Measurements from ENCODE around the gene SLC30A1. TPM values are rescaled to one million over a fixed set of nuclear protein-coding genes. Genes with fewer than 3 reads are reported as not detected.

The SLC30A1 gene
- polyA plus RNA-seq, 1 of the 3 experiments (the other 2 are of a cell fraction): 6.9 TPM

DNA sequence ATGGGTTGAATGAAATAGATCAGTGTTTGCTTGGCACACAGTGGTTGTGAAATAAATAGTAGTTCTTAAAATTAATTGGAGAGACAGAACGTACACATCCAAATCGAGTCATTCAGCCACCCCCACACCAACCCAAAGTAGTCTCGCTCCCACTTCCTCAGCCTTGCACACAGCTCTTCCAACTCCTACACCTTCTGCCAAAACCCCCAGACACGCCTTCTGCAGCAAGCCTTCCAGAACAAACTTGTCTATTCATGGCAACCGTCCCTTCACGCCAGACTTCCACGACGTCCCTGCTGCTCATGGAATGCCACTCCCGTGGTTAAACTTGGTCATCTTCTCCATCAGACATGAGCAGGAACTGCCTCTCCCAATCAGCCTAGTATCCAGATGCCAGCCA, 49.5 kb downstream of the SLC30A1 start (continued):
- TF ChIP-seq, protein P1, sequence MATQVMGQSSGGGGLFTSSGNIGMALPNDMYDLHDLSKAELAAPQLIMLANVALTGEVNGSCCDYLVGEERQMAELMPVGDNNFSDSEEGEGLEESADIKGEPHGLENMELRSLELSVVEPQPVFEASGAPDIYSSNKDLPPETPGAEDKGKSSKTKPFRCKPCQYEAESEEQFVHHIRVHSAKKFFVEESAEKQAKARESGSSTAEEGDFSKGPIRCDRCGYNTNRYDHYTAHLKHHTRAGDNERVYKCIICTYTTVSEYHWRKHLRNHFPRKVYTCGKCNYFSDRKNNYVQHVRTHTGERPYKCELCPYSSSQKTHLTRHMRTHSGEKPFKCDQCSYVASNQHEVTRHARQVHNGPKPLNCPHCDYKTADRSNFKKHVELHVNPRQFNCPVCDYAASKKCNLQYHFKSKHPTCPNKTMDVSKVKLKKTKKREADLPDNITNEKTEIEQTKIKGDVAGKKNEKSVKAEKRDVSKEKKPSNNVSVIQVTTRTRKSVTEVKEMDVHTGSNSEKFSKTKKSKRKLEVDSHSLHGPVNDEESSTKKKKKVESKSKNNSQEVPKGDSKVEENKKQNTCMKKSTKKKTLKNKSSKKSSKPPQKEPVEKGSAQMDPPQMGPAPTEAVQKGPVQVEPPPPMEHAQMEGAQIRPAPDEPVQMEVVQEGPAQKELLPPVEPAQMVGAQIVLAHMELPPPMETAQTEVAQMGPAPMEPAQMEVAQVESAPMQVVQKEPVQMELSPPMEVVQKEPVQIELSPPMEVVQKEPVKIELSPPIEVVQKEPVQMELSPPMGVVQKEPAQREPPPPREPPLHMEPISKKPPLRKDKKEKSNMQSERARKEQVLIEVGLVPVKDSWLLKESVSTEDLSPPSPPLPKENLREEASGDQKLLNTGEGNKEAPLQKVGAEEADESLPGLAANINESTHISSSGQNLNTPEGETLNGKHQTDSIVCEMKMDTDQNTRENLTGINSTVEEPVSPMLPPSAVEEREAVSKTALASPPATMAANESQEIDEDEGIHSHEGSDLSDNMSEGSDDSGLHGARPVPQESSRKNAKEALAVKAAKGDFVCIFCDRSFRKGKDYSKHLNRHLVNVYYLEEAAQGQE (IDR thresholded peaks at IDR 0.05; ENCODE audit: low read depth, low read length): no peak
- TF ChIP-seq POLR2AphosphoS5 (IDR thresholded peaks at IDR 0.05; ENCODE audit: low read depth, low read length): no peak

DNA sequence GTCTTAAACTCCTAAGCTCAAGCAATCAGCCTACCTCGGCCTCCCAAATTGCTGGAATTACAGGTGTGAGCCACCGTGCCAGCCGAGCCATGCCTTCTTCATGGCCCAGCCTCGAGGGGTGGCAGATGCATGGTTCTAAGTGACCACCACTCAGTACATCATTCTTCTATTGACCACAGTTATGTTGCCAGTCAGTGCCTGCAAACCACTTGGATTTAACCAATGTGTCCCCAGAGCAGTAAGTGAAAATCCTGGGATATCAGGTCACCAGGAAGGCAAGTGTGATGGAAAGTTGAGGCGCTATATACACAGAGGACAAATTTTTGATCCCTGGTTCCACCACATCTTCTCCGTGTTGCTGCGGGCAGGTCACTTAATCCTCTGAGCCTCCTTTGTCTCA, 50.0 kb downstream of the SLC30A1 start:
- Histone ChIP-seq H3K27ac (ENCODE audit: low read depth in 2 of 2, low read length in 1 of 2) (no peak overlapping the region), H3K4me1 (ENCODE audit: control insufficient read depth in 1 of 2, insufficient read depth in 2 of 2, low read depth in 1 of 2, low read length in 1 of 2) (no peaks in the 10 kb centered on the region; a peak in 1 of 4 replicates), H3K27me3 (ENCODE audit: insufficient read depth) (no peaks in the 10 kb centered on the region), H3K9me3 (no peaks in the 10 kb centered on the region), H3K79me2 (ENCODE audit: insufficient read depth) (no peaks in the 10 kb centered on the region), H3K4me3 (ENCODE audit: low read depth in 2 of 2, low read length in 1 of 2) (no peak overlapping the region), H3K9me2 (no peaks in the 10 kb centered on the region), H3K4me2 (no peak overlapping the region), H4K20me1 (ENCODE audit: insufficient read depth) (no peaks in the 10 kb centered on the region), H3K9ac (no peak overlapping the region), H3F3A (replicated peaks; ENCODE audit: insufficient read depth) (no peaks in the 10 kb centered on the region), H2AFZ (ENCODE audit: low read depth) (no peak overlapping the region), H3K36me3 (replicated peaks in 1 of 2; ENCODE audit: control insufficient read depth in 1 of 2, insufficient read depth in 2 of 2, low read length in 1 of 2) (no peaks in the 10 kb centered on the region)
- CTCF ChIA-PET: interaction anchor here (1.1 to 6.4 kb wide), 4 partner anchors 13 to 126 kb away, joined by 3 to 67 read pairs (median 12); no protein-coding TSS in a partner anchor
- POLR2A ChIA-PET: no interaction called here
- TF ChIP-seq MXI1 (IDR thresholded peaks at IDR 0.05; ENCODE audit: low read depth, low read length): no peak
- no peak for DNase-seq
- WGBS (ENCODE audit: low lambda C conversion rate): 88% methylated on average over 7 of the region's 7 CpGs

DNA sequence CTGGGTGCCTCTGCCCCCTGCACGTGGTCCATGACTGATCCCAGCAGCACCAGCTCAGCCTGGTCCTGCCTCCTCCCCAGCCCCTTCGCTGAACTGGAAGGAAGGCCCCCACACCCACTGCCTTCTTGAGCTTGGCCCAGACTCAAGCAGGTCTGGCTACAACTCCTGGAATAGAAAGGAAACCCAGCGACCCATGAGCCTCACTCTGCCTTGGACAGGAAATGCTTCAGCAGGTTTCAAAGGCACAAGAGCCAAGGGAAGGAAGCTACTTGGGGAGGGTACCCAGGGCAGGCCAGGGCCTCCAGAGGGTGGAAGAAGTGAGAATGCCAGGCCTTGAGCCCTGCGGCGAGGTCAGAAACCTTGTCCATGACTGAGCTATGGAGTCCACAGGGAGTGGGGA, 51.1 kb downstream of the SLC30A1 start:
- Histone ChIP-seq H3K36me3 (replicated peaks in 1 of 2; ENCODE audit: control insufficient read depth in 1 of 2, insufficient read depth in 2 of 2, low read length in 1 of 2) (no peaks in the 10 kb centered on the region), H3K27me3 (ENCODE audit: insufficient read depth) (no peaks in the 10 kb centered on the region), H2AFZ (ENCODE audit: low read depth) (no peak overlapping the region), H4K20me1 (ENCODE audit: insufficient read depth) (no peaks in the 10 kb centered on the region), H3K9ac (no peak overlapping the region), H3K4me1 (ENCODE audit: control insufficient read depth in 1 of 2, insufficient read depth in 2 of 2, low read depth in 1 of 2, low read length in 1 of 2) (no peaks in the 10 kb centered on the region; a peak in 1 of 4 replicates), H3K9me3 (no peaks in the 10 kb centered on the region), H3K4me3 (ENCODE audit: low read depth in 2 of 2, low read length in 1 of 2) (no peak overlapping the region), H3K27ac (ENCODE audit: low read depth in 2 of 2, low read length in 1 of 2) (no peak overlapping the region), H3K9me2 (no peaks in the 10 kb centered on the region), H3K4me2 (no peak overlapping the region), H3K79me2 (ENCODE audit: insufficient read depth) (no peaks in the 10 kb centered on the region), H3F3A (replicated peaks; ENCODE audit: insufficient read depth) (no peaks in the 10 kb centered on the region)
- ChIA-PET POLR2A (no interaction called here), CTCF (interaction anchor here (0.5 to 6.4 kb wide), 9 partner anchors 10 to 1481 kb away, joined by 3 to 67 read pairs (median 3); no protein-coding TSS in a partner anchor)
- no peak for TF ChIP-seq TCF12 (IDR thresholded peaks at IDR 0.05)
- TF ChIP-seq RFX5 (IDR thresholded peaks at IDR 0.05; ENCODE audit: low read length): no peak
- TF ChIP-seq RXRA (IDR thresholded peaks at IDR 0.05; ENCODE audit: borderline replicate concordance, low read depth): no peak
- TF ChIP-seq, protein P2, sequence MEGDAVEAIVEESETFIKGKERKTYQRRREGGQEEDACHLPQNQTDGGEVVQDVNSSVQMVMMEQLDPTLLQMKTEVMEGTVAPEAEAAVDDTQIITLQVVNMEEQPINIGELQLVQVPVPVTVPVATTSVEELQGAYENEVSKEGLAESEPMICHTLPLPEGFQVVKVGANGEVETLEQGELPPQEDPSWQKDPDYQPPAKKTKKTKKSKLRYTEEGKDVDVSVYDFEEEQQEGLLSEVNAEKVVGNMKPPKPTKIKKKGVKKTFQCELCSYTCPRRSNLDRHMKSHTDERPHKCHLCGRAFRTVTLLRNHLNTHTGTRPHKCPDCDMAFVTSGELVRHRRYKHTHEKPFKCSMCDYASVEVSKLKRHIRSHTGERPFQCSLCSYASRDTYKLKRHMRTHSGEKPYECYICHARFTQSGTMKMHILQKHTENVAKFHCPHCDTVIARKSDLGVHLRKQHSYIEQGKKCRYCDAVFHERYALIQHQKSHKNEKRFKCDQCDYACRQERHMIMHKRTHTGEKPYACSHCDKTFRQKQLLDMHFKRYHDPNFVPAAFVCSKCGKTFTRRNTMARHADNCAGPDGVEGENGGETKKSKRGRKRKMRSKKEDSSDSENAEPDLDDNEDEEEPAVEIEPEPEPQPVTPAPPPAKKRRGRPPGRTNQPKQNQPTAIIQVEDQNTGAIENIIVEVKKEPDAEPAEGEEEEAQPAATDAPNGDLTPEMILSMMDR (IDR thresholded peaks at IDR 0.05): no peak
- no peak for TF ChIP-seq FOSL2 (IDR thresholded peaks at IDR 0.05; ENCODE audit: borderline replicate concordance, low read depth)
- TF ChIP-seq POLR2AphosphoS5 (IDR thresholded peaks at IDR 0.05; ENCODE audit: low read depth, low read length): no peak
- no peak for TF ChIP-seq FOXJ3 (CRISPR knock-in tag; IDR thresholded peaks at IDR 0.05)
- TF ChIP-seq JUND (IDR thresholded peaks at IDR 0.05): no peak
- TF ChIP-seq, protein P3, sequence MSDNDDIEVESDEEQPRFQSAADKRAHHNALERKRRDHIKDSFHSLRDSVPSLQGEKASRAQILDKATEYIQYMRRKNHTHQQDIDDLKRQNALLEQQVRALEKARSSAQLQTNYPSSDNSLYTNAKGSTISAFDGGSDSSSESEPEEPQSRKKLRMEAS (IDR thresholded peaks at IDR 0.05; ENCODE audit: low read depth): no peak
- WGBS (ENCODE audit: low lambda C conversion rate): 57% methylated on average over 1 of the region's 5 CpGs
- DNase-seq: no peak

Data from SK-N-SH (cell line).